HG03442 (cell line): Measurements from ENCODE around the gene WDR27.

Experiments
- ATAC-seq: cut with Tn5 transposase; IDR thresholded peaks from one replicate; pipeline ENCODE4 v1.9.1; 2021; ENCODE audit warnings: mild to moderate bottlenecking, moderate library complexity; ENCODE audit not compliant: unreplicated experiment

The WDR27 gene

DNA sequence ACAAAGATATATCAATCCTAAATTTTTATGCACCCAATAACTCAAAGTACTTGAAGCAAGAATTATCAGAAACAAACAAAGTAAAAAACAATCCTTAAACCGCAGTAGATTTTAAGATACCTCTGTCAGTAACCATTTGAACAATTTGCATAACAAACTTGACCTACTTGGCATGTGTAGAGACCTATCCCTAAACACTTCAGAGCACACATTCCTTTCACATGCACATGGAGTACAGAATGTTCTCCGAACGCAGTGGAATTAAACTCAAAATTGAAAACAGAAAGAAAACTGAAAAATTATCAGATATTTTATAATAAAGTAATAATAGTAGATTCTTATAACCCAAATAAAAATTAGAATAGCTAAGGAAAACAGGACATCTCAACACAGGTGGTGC, 285.6 kb downstream of the WDR27 start:
- ATAC-seq: no peak

DNA sequence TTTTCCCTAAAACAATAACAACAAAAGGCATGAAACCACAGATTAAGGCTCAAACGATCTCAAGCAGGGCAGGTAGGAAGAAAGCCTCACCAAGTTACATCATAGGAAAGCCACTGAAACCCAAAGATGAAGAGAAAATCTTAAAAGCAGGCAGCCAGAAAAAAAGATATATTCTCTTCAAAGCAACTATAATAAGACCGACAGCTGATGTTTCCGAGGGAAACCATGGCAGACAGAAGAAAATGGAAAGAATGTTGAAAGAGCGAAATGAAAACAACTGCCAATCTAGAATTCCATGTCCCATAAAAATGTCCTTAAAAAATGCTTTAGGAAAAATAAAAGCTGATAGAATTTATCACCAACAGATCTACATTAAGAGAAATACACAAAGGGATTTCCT, 286.6 kb downstream of the WDR27 start:
- no peak for ATAC-seq

DNA sequence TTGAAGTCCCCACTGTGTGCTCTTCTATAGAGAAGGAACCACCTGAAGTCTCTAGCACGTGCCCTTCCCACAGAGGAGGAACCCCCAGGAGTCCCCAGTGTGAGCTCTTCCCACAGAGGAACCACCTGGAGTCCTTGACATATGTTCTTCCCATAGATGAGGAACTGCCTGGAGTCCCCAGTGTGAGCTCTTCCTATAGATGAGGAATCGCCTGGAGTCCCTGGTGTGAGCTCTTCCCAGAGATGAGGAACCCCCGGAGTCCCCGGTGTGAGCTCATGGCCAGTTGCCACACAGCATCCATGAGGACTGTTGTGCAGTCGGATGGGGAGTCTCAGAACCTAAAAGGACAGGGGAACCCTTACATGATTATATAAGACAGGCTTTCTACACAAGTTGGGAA, 290.1 kb downstream of the WDR27 start:
- no peak for ATAC-seq

DNA sequence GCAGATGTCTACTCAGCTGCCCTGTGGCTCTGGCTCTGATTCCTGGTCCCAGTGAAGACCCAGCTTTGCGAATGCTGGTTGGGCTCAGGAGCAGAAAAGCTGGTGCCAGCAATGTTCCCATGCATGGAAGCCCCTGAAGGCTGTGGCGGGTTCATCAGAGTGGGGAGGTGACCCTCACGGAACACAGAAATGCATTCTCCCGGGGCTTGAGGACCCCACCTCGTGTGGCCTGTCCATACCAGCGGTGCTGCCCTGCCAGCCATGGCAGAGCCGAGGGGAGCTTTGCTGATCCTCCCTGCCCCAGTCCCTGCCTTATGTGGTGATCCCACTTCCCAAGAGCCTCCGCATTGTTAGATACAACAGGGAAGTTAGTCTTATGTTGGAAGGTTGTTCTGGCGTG, 290.5 kb downstream of the WDR27 start:
- no peak for ATAC-seq

DNA sequence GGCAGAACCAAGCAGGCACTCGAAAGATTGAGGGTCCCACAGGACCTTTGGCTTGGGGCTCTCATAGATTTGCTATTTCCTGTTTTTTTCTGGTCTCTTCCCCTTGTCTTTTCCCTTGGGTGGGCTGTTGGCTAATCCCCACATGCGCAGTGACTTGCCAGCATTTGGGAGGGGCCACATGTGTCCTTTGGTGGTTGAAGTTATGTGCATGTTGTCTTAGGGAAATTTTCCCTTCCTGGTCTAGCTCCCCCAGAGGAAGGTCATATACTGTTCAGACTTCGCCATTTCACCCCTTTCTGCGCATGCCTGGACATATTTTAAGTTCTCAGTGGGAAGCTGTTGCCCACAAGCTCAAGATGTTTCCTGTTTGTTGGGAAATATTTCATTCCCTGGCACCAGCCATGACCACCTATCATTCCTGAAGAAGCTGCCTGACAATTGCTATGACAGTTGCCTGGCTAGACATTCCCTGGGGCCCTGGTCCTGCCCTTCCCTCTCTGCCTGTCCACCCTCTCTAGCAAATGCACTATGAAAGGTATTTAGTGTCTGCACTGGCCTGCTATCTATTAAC, 292.0 kb downstream of the WDR27 start:
- no peak for ATAC-seq

DNA sequence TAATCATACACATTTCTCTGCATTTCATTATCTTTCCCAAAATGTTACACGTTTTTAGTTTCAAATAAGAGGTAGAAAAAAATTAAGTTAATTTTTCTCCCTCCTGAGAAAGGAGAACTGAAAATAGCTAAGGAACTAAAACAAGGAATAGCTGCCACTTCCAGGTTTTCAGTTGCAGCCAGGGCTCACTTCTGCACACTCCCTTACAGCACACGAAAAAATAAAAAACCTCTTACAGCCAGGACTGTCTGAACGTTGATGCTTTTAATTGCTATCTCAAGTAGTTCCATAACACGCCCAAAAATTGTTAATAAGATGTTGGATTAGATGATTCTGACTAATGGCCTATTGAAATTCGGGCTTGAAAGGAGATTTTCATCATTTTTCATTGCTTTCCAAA, 294.5 kb downstream of the WDR27 start:
- no peak for ATAC-seq
